ENCODE results near the gene IMPA2.
A peak's percentile ranks its signal among the peaks of the same experiment; 100 is the strongest.

The IMPA2 gene

DNA sequence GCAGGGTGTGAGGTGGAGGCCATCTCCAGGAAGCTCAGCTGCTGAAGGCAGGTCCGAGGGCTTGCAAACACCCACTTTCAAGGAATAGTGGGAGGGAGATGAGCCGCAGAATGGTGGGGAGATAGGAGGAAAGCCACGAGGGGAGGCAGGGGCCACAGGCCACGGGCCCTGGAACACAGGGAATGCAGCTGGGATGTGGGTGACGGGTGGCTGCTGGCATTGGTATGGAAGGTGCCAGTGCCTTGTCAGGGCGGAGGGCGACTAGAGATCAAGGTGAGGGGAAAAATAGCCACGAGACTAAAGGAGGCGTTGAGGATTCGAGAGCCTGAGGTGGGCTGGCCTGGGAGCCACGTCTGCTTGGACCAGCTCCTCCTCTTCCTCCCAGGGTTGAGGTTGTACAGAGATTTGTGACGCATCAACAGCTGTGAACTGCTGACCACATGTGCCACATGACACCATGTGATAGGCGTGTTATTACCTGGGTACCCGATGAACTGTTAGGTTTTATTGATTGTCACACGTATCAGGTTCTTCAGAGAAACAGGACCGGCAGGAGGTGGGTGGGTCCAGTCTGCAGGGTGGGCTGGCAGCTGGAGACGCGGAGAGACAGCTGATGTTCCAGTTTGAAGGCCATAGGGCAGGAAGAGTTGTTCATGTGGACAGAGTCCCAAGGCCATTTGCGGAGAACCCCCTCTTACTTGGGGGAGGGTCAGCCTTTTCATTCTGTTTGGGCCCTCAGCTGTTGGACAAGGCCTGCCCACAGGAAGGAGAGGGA is 9.9 kb downstream of the IMPA2 start:
- no peak for DNase-seq

DNA sequence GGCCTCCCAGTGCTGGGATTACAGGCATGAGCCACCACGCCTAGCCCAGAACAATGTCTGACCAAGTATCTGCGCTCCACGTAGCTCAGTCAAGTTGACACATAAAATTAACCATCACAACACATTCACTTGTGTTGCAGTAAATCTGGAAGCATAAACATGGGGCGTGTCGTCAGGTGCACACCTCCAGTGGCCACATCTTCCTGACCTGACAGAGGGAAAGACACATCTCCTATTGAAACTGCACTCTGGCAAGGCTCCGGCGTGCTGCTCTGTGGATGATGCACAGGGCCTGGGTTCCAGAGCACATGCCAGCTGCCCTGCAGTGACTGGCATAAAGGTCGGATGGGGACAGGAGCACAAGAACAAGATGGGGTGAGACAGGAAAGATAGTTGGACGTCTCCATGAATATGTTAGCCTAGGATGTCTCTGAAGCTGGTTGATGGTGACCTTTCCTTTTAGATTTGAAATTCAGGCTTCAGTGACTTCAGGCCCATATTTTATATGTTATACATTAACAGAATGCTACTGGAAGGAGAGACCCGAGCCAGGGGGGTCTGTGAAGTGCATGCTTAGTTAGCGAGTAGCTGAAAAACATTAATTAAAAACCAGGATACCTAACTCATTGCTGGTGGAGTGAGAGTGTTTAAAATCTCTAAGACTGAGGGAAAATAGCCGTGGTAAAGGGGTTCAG is 10.9 kb downstream of the IMPA2 start:
- no peak for DNase-seq

- no peak for DNase-seq
Observed at GRCh38 chr18:11993264-11993916, 12.1 kb downstream of the IMPA2 start.

GRCh38 chr18:11994336-11994702 is 13.0 kb downstream of the IMPA2 start:
- DNase-seq: no peak

- DNase-seq: no peak
Observed at GRCh38 chr18:11994703-11995444, 13.6 kb downstream of the IMPA2 start.

- DNase-seq: peak in 1 of 2 experiments; percentile 53
Observed at GRCh38 chr18:11995445-11996189, 14.3 kb downstream of the IMPA2 start.

- no peak for DNase-seq
Observed at GRCh38 chr18:11996190-11996754, 15.0 kb downstream of the IMPA2 start.

DNA sequence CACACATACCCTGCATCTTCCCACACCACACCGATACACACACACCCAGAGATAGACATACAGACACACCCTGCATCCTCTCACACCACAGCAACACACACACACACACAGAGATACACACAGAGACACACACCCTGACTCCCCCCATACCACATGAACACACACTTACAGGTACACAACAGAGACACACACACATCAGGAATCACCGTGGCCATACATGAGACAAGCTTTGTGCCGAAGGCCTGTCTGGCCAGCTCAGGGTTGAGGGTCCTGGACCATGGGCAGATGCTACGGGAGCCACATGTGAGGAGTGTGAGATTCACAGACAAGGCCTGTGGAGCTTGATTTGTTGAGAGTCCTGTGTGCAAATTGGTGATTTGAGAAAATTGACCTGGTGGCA is 15.6 kb downstream of the IMPA2 start:
- no peak for DNase-seq

DNA sequence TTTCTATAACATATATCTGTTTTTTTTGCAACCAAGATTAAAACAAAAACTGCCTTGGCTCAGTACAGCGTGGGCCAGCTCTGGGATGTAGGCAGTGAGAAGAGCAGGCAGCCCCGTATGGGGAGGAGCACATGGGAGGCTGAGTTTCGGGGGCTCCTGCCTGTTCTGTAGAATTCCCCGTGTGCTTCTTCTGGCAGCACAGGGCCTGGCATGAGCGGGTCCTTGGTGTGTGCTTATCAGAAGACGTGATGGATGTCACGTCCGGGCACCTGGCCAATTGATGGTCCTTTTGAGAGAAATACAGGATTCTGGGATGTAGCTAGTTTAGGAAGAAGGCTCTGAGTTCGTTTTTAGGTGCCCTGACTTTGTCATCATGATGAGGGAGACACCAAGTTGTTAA is 16.2 kb downstream of the IMPA2 start:
- DNase-seq: no peak

GRCh38 chr18:11998193-11998592 is 16.9 kb downstream of the IMPA2 start:
- no peak for DNase-seq

DNA sequence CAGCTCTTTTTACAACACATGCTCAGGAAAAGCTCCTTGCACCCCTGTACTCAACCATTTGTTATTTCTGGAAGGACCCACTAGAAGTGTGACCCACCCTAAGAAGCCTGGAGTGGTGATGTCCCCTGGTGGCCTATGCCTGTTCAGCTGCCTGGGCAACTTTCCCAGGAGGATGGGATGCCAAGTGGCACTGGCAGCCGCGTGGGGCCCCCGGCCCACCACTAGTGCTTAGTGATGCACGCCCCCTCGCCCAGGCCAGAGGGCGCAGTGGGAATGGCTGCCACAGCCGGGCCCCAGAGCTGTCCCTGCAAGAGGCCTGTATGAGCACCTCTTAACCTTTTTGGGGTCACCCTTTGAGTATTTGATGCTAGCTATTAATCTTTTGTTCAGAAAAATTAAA is 18.1 kb downstream of the IMPA2 start:
- no peak for DNase-seq

DNA sequence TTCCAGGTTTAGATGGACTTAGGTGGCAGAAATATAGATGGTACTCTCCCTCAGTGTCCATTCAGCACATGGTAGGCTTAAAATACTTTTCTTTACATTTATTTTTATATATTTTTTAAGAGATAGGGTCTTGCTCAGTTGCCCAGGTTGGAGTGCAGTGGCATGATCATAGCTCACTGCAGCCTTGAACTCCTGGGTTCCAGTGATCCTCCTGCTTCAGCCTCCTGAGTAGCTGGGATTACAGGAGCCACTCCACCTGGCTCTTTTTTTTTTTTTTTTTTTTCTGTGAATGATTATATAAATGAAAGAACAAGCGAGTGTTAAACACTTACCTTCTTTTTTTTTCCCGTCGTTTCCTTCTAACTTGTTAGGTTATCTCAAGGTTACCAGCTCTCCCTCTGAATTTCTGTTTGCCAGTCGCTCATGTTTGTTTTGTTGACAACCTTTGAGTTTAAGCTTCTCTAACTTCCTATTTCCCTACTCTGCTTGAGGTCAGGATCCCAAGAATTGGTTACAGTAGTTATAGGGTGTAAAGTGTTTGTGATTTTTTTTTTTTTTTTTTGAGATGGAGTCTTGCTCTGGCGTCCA is 18.9 kb downstream of the IMPA2 start:
- no peak for DNase-seq

- DNase-seq: no peak
Observed at GRCh38 chr18:12001421-12001820, 20.1 kb downstream of the IMPA2 start.

GRCh38 chr18:12003894-12004293 is 22.6 kb downstream of the IMPA2 start:
- DNase-seq: no peak

- DNase-seq: no peak
Observed at GRCh38 chr18:12005538-12006487, 24.5 kb downstream of the IMPA2 start.

DNA sequence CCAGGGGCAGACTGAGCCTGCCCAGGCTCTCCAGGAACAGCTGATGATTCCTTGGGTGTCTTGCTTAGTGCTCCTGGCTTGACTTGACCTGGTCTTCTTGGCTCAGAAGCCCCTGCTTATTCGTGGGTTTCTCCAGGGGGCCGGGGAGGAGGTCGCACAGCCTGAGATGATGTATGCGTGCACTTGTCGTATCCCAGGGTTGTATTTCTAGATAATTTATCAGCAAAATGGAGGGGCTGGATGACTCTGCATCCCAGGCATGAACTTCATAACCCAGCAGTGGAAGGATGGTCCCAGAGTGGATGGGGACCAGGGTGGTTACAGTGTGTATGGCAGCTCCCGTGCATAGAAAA is 25.2 kb downstream of the IMPA2 start:
- DNase-seq: no peak

DNA sequence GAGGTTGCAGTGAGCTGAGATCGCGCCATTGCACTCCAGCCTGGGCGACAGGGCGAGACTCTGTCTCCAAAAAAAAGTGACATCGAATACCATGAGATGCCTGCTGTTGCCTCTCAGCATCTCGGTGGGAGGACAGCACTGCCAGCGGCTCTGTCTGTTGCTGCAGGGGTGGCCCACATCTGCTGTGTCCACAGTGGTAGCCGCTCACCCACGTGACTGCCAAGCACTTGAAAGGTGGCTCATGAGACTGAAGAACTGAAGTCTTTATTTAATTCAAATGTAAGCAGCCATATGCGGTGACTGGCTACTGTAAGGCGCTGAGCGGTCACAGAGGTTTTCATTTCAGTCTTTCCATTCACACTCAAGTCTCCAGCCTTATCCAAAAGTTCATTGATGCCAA is 25.8 kb downstream of the IMPA2 start:
- DNase-seq: no peak

DNA sequence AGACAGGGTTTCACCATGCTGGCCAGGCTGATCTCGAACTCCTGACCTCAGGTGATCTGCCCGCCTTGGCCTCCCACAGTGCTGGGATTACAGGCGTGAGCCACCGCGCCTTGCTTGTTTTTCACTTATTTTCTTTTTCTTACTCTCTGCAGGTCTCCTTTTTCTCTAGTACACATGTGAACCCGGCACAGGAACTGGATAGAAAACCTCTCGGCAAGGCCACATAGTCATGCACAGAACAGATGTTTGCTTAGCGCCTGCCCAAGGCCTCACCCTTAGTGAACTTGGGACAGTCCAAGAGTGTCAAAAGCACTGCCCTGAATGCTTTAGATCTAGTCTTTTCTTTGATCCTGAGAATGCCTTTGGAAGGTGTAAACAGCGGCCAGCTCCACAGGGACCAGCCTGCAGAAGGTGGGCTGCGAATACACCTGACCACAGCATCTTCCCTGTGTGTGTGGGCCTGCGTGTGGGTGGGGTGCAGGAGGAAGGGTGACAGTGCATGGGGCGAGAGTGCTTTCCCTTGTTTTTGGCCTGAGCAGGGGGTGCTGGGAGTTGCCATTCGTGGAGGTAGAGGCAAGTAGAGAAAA is 27.0 kb downstream of the IMPA2 start:
- DNase-seq: no peak

- DNase-seq: no peak
Observed at GRCh38 chr18:12008842-12009580, 27.7 kb downstream of the IMPA2 start.
